Effector CD4-positive, alpha-beta T cell (primary cell): ENCODE measurements around the gene TBC1D14.

Experiments
- DNase-seq: peaks from one replicate; pipeline ENCODE4 v3.0.0-alpha.2; 2020

Gene TBC1D14

DNA sequence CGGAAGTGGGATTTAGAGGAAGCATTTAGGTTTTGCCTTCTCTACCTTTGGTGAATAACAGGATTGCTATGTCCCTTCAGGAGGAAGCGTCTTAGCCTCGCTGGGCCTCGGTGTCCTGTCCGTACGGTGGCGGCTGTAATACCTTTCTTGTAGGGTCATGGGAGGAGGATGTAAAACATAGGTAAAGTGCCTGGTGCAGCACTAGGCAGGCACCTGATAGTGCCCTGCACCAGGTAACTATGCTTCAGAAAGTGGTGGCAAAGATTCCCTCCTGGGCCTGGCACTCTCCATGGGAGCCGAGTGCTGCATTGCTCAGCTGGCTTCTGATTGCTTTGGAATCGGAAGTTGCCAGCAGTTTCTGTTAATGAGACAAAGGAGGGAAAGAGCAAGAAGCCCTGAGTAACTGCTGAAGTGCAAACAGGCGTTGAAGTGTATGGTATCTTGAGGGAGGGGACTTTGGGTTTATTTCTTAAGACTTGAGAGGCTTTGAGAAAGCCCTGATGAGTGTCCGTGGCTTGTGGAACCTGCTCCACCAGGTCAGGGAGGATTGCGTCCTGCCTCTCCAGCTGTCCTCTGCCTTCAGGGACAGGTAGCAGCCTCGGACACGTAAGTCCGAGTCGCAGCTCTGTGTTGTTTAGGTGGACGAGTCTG lies 45.8 kb downstream of the TBC1D14 start:
- DNase-seq: no peak

GRCh38 chr4:6956087-6956433 lies 46.4 kb downstream of the TBC1D14 start:
- no peak for DNase-seq

- DNase-seq: no peak
Measured at GRCh38 chr4:6956434-6957147, 47.0 kb downstream of the TBC1D14 start.

GRCh38 chr4:6957148-6957520 lies 47.5 kb downstream of the TBC1D14 start:
- DNase-seq: no peak

GRCh38 chr4:6957994-6958393 lies 48.4 kb downstream of the TBC1D14 start:
- DNase-seq: no peak

DNA sequence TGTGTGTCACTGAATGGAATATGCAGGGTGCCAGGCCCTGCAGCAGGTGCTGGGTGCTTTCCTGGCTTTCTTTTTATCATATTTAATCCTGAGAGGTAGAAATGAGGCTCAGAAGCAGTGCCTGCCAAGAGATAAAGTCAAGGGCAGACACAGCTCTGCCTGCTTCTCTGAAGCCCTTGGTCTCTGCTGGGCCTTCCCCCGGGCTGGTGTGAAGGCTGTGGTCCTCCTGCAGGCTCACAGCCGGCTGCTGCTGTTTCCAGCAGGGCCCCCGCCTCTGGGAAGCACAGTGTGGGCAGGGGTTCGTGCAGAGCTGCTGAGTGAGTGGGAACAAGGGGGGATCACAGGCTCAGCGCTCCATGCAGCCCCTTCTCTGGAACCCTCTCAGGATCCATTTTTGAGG lies 49.6 kb downstream of the TBC1D14 start:
- DNase-seq: no peak

DNA sequence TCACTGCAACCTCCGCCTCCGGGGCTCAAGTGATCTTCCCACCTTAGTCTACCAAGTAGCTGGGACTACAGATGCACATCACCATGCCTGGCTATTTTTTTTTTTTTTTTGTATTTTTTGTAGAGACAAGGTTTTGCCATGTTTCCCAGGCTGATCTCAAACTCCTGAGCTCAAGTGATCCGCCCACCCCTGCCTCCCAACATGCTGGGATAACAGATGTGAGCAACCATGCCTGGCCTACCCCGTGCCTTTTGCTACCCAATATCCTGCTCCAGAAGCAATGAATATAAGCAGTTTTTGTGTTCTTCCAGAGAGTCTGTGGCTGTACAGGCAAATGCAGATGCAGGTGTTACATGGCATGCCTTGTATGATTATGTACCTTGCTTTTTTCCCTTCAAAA lies 50.5 kb downstream of the TBC1D14 start:
- no peak for DNase-seq

DNA sequence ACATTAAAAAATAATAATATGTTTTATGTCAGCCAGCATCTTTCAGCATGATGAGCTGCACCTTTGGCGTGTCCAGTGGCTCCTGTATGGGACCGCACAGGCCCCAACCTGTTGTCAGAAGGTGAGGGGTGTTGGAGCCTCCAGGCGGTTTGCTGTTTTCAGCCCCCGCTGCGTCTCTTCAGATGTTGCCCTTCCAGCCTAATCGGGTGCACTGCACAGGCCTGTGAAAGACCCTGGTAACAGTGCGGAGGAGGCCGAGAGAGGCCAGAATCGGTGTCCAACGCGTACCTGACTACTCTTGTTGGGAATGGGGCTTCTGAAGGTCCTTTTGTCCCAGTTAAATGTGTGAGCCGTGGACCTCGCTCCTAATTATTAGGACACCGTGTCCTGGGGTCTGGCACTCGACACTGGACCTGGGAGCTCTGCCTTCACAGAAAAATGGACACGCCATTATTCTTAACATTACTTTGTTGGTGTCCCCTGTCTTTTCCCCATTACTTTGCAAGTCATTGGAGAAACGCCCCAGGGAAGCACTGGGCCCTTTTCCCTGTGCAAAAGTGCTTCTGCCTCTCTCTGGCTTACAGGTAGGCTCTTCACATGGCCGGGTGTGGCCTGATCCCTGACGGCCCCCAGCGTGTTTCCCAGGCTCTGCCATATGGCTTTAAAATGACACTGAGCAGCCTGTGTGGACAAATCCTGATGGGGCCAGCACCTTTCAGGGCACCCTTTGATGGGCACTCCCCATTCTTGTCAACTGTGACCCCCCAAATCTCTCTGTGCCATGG lies 51.2 kb downstream of the TBC1D14 start:
- no peak for DNase-seq

DNA sequence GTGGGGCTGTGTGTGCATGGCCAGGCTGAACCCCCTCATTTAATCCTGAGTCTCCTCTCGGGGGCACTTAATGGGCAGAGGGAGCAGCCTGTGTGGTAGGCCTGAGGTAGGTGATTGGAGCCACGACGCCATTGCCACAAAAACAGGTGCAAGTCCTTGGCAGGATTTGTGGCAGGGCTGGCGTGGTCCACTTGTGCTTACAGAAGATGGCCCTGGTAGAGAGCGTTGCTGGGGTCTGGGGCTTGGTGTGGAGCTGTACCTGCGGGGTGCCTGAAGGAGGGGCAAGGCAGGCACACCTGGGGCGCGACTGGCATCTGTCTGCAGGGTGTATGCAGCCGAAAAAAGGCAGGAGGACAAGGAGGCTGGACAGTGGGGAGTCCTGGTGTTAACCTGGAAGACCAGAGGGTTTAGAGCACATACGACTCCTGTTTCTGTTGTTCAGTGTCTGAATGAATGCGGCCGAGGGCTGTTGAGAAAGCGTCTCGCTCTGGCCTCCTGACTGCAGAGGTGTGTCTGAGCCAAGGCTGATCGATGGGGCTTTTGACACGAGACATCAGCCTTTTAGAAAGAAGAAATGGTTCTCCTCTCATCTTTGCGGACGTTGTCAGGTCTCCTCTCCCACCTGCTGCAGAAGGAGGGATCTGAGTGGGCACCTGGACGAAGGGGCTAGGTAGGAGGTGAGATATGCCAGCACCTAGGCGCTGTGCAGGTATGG lies 52.0 kb downstream of the TBC1D14 start:
- no peak for DNase-seq

DNA sequence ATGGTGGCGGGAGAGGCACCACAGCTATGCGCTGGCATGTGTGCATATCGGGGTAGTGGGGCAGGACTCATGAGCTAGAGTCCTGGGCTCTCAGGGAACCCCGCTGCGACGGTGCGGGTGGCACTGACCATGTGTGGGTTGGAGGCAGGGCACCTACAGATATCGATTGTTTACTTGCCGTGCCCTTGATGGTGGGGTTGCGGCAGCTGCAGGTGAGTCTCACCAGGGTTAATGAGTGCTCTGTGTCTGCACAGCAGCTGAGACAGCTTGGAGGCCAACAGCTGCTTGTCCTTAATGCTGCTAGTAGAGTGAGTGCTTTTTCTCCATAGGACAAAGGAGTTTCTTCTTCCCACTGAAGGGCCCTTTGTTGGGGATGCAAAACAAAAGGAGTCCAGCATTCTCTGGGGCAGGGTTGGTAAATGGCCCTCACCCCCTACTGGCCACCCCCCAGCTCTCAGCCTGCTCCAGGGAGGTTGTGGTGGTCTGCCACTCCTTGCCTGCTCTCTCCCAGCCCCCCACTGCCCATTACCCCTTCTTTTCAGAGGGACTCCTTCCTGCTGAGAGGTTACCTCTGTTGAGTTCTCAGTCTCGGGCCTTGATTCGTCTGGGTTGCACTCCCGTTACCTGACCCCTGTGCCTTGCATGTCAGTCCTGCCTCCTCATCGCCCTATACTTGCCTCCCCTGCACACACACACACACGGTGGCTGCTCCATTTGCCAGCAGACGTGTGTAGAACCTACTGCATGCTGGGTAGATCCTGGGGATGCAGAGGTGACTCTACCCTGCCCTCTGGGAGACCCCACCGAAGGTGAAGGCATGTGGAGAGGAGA lies 52.8 kb downstream of the TBC1D14 start:
- DNase-seq: no peak

GRCh38 chr4:6963139-6963611 lies 53.5 kb downstream of the TBC1D14 start:
- no peak for DNase-seq

GRCh38 chr4:6964858-6965257 lies 55.2 kb downstream of the TBC1D14 start:
- DNase-seq: no peak

DNA sequence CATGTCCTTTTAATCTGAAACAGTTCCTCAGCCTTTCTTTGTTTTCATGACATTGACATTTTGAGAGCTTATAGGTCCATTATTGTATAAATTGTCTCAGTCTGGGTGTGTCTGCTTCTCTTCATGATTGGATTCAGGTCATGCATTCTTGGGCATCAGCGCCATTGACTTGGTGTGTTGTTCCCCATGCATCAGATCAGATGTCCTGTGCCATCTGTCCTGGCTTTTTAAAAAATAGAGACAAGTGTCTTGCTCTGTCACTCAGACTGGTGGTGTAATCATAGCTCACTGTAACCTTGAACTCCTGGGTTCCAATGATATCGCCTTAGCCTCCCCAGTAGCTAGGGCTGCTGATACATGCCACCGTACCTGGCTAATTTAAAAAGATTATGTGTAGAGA lies 55.7 kb downstream of the TBC1D14 start:
- DNase-seq: no peak

GRCh38 chr4:6967846-6968340 lies 58.3 kb downstream of the TBC1D14 start:
- no peak for DNase-seq

DNA sequence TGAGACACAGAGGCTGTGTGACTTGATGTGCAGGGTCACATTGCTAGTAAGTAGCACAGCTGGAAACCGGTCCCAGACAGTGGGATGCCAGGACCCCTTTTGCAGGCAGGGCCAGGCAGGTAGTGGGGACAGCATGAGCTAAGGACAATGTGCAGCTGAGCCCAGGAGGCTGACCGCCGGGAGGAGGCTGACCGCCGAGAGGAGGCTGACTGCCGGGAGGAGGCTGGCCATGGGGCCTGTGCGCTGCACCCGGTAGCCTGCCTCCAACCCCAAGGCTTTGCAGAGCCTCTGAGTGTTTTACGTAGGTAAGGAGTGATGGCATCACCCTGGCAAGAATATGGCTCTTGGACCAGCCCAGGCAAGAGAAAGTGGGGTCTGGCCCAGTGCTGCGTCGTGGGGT lies 58.9 kb downstream of the TBC1D14 start:
- no peak for DNase-seq

- DNase-seq: no peak
Measured at GRCh38 chr4:6969826-6970800, 60.5 kb downstream of the TBC1D14 start.

- DNase-seq: no peak
Measured at GRCh38 chr4:6971536-6972374, 62.1 kb downstream of the TBC1D14 start.

DNA sequence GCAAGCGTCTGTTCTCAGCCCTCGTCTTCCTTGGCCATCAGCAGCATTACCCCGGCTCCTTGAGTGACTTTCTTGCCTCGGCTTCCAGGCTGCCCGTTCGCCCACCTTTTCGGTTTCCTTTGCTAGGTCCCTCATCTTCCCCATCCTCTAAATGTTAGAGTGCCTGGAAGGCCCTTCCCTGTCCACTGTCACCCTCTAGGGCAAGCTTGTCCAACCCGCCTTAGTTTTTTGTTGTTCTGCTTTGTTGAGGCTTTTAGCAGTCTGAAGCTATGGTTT lies 62.7 kb downstream of the TBC1D14 start:
- no peak for DNase-seq

- DNase-seq: no peak
Measured at GRCh38 chr4:6972911-6973310, 63.3 kb downstream of the TBC1D14 start.
